Omental fat pad (tissue), 4 donors: ENCODE data around the gene SLC51B. TPM values are rescaled to one million over a fixed set of nuclear protein-coding genes. Genes with fewer than 3 reads are reported as not detected.
"Not testable (repeated sequence)": the region's sequence is repeated elsewhere in the genome, so short reads cannot be mapped to it uniquely, and the experiment has no call there.

Experiments used
- ATAC-seq: fragments of 150-250 bp; one replicate; pipeline ENCODE4 v1.9.1; 2016; ENCODE audit warnings: mild to moderate bottlenecking, moderate library complexity; ENCODE audit not compliant: low FRiP score
- DNase-seq: peaks from one replicate; pipeline ENCODE4 v3.0.0-alpha.2; 2019; ENCODE audit warnings: low spot score
- CTCF ChIP-seq, 3 donors: fragments of 450-650 bp; IDR thresholded peaks; one replicate each; pipeline ENCODE4 v1.5.1; 2016 to 2017; ENCODE audit warnings: antibody characterized with exemption in 3 of 3, mild to moderate bottlenecking in 3 of 3, moderate library complexity in 2 of 3
- total RNA-seq, 4 donors: library from RNA; depleted of rRNA; stranded (reverse); fragments of >200 nt; gene quantifications; one replicate each; pipeline ENCODE4 v1.1.0, GENCODE V29; 2016

The SLC51B gene
- total RNA-seq, 4 donors from 2014 or later, result not detected

GRCh38 chr15:65095011-65095746 is 50.0 kb downstream of the SLC51B start:
- no peak for TF ChIP-seq CTCF (IDR thresholded peaks at IDR 0.05)
- ATAC-seq (no peak), DNase-seq (no peak)

- DNase-seq, result no peak
- no peak for TF ChIP-seq CTCF (IDR thresholded peaks at IDR 0.05)
- no peak for ATAC-seq
These were observed 50.5 kb downstream of the SLC51B start for GRCh38 chr15:65095747-65096104.

GRCh38 chr15:65096481-65097385 is 51.5 kb downstream of the SLC51B start:
- TF ChIP-seq CTCF (IDR thresholded peaks at IDR 0.05), result no peak
- DNase-seq, result no peak
- no peak for ATAC-seq

DNA sequence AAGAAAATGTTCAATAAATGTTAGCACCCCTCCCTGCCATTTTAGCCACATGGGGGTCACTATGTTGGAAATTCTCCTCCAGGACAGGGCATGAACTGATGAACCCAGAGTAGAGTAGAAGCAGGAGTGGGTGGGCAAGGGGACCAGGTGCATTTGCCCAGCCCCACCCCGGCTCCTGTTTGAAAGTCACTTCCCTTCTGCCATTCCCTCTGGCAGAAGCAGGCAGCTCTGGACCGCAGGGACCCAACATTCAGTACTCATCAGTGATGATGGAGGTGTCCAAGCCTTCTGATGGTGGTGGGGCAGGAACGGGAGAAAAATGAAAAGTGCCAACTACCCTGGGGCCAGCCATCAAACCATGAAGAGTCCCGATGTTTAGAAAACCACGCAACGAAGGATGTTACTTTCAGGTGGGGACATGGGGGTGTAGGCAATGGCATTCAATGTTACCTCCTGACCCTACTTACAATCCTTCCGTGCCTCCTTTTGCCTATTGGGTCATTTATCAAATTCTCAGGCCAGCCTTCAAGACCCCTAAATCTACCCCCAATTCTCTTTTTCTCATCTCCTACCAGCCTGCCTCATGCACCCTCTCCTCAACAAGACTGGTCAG is 52.6 kb downstream of the SLC51B start:
- TF ChIP-seq CTCF (IDR thresholded peaks at IDR 0.05), result no peak
- ATAC-seq, result no peak
- no peak for DNase-seq

GRCh38 chr15:65099336-65099735 is 54.1 kb downstream of the SLC51B start:
- DNase-seq, result no peak
- no peak for ATAC-seq
- no peak for TF ChIP-seq CTCF (IDR thresholded peaks at IDR 0.05)

- ATAC-seq, DNase-seq: not testable (repeated sequence)
These were observed 54.6 kb downstream of the SLC51B start for GRCh38 chr15:65099801-65100200.

DNA sequence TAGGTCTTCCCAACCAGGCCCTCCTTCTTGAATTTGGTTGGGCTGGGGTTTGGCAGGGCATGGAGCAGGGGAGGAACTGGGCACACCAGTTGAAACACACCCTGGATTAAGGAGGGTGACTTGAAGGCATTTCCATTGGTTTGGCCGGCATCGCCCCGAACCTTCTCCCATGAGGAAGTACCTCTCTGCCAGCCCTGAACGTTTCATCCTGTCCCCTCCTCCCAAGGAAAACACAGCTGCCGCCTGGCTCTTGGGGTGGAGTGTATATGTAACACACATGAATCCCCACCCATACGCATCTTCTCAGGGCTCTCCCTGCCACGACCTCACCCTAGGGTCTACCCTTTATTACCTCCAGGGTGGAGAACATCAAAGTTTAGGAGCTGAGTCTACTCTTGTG is 55.3 kb downstream of the SLC51B start:
- no peak for DNase-seq
- ATAC-seq, result no peak
- TF ChIP-seq CTCF (IDR thresholded peaks at IDR 0.05), result no peak
